HG02798 (cell line): Measurements from ENCODE around the gene HMCN1.
"Not testable (repeated sequence)": the region's sequence is repeated elsewhere in the genome, so short reads cannot be mapped to it uniquely, and the experiment has no call there.

Source experiments
- ATAC-seq: cut with Tn5 transposase; IDR thresholded peaks from one replicate; pipeline ENCODE4 v1.9.1; 2021; ENCODE audit warnings: mild to moderate bottlenecking; ENCODE audit not compliant: unreplicated experiment, poor library complexity

The HMCN1 gene

GRCh38 chr1:186211583-186211982 lies 477.4 kb downstream of the HMCN1 start:
- not testable (repeated sequence) for ATAC-seq

DNA sequence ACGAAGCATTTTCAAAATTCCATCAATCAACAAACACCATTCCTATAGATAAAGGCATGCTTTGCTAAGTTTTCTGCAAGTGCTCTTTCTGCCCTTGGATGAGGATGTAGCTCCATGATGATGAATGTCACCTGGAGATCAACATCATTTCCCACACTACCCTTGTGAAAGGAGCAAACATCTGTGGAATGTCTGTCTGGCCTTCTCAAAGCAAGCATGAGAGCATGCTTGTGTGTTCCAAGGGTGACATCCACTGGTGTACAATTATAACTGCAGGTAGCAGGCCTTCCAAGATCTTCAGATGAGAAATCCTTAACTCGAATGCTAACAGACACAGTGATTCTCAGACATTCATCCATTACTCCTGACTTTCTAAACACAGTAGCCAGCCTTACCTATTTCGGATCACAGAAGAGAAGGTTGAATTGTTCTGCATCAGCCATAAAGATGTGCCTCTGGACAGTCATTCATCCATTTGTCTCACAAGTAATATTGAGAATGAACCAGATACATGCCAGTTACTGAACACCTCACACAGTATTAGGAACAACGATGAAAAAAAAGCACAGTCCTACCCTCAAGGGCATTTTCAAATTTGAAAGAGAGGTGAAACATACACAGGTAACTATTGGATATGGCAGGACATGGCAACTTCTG lies 478.5 kb downstream of the HMCN1 start:
- peak; percentile 98 for ATAC-seq

DNA sequence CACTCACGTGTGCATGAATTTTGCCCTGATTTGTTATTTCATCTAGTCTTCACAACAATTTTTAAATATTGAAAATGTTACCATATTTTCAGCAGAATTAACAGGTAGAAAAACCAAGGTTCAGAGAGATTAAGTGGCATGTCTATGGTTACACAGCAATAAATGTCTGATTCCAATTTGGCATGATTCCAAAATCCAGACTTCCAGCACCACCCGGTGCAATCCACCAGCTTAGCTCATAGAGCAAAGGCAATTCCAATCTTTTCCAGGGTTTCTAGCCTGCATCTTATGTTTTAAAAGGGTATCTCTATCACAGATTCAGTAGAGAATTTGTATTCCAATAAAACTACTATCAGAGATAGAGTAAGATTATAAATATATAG lies 479.0 kb downstream of the HMCN1 start:
- ATAC-seq = no peak

DNA sequence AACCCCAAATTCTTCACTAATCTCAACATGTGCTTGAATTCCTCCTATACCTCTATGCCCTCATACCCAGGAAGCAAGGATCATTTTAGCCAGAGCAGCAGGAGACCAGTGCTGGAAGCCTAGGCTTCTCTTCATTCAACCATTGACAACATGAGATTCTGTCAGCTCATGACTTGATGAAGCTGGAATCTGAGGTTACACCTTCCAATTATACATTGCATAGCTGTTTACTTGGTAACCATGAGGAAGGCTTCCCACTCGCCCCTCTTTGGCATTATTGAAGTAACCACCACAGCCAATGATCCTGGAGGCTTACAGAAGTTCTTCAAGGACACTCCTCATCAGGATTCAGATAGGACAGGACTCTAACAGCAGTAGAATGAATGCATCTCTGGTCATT lies 480.6 kb downstream of the HMCN1 start:
- ATAC-seq = no peak

GRCh38 chr1:186215636-186216035 lies 481.4 kb downstream of the HMCN1 start:
- ATAC-seq = no peak

DNA sequence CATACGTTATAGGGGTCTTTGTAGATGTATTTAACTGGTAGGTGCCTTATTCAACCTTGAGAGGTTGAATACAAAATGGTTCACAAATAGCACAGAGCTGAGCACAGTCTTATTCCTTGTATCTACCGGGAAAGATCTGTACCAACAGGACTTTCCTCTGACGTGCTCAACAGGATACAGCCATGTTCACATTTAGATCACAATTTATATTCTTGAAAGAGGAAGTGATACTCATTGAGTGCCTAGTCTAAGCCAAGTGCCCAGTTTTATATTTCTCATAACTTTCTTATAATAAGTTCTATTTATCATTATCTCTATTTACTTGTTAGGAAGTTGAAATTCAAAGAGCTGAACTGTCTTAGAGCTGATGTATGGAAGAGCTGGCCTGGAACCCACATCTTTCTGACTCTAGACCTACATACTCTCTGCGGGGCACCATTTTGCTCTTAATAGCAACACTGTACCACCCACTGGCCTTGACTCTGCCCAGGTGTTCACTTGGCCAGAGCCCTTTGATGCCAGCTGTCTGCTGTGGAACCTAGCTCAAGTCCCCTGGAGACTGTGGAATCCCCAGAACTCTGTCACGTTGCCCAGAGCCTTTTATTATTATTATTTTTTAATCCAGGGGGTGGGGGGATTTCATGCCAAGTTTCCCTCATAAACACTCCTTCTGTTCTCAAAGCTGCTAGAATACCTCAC lies 484.6 kb downstream of the HMCN1 start:
- ATAC-seq = peak; percentile 74

GRCh38 chr1:186220067-186220466 lies 485.9 kb downstream of the HMCN1 start:
- no peak for ATAC-seq

DNA sequence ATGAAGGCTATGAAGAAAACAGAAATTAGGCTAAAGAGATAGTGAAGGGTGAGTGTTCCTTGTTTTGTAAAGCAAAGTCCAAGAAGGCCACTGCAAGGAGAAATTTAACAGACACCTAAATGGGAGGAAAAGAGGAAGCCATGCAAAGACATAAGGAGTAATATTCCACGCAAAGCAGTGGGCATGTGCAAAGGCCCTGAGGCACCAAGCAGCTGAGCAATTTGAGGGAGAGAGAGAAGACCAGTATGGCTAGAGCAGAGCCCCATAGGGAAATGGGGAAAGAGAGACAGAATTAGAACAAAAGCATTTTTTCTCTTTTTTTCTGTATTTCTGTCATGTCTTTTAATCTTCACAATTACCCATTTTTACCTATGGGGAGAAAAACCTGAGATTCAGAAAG lies 486.7 kb downstream of the HMCN1 start:
- ATAC-seq = no peak

DNA sequence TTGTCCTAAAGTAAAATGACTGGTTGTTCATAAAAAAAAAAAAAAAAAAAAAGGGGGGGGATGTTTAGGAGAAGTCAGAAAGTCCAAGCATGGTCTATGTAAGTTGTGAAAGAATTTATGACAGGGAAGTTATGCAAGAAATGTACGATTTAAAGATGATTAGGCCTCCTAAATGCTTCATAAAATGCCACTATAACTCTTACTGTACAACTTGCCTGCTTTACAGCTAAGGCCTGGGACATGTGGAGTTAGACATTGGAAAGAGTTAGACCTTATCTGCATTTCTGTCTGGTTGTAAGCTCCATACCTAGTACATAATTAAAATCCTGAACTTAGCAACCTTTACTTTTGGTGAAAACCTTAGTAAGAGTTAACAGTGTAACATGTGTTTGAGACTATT lies 490.9 kb downstream of the HMCN1 start:
- ATAC-seq = no peak

- ATAC-seq = no peak
Observed at GRCh38 chr1:186228749-186229148, 494.6 kb downstream of the HMCN1 start.

DNA sequence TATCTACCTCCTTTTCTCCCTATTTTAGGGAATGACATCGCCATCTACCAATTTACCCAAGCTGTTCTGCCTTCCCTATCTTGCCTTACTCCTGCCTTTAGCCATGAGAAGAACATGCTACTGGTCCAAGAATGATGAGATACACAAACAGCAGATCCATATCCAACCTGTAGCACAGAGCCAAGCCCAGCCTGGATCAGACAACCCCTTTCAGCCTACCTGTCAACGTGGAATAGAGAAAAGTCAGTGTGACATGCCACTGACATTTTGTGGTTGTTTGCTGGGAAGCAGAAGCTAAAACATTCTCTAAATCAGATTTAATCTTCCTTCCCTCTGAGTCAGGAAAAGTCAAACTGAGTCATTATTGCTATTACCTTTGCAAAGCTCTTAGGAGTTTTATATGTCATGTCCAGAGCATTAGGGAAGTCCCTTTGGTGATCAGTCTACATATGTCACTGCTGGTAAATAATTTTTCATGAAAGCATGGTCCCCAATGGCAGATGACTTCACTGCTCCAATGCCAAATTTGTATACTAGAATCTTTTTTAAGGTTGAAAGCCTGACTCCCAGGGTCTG lies 497.8 kb downstream of the HMCN1 start:
- ATAC-seq = no peak

GRCh38 chr1:186234976-186235686 lies 500.9 kb downstream of the HMCN1 start:
- ATAC-seq = no peak

DNA sequence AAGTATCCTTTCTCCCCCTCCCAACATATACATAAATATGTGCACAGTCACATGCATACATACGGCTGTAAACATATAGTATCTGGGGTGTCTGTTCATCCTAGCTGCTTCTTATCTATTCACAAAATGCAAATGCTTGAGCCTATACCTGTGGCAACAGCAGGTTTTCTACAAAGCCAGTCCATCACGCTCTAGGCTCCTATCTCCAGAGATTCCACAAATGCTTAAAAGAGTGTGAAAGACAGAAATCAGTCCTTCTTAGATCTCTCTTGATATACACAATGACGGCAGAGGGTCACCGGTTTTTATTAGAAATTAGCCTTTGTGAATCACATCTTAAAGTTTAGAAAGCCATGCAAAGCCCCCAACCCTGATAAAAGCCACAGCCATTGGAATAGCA lies 501.5 kb downstream of the HMCN1 start:
- ATAC-seq = no peak

- ATAC-seq = no peak
Observed at GRCh38 chr1:186236921-186237320, 502.7 kb downstream of the HMCN1 start.

GRCh38 chr1:186239171-186239570 lies 505.0 kb downstream of the HMCN1 start:
- no peak for ATAC-seq

GRCh38 chr1:186240436-186240835 lies 506.2 kb downstream of the HMCN1 start:
- no peak for ATAC-seq
